CD4-positive, CD25-positive, alpha-beta regulatory T cell (primary cell): ENCODE results near the gene SMCO2. TPM values are rescaled to one million over a fixed set of nuclear protein-coding genes. Genes with fewer than 3 reads are reported as not detected.
A peak's percentile ranks its signal among the peaks of the same experiment; 100 is the strongest.

ENCODE experiments used
- ATAC-seq, 2 donors: fragments of 150-1000 bp; cut with Tn5 transposase; one replicate each; pipeline ENCODE4 v1.10.0; 2021; ENCODE audit warnings: low read depth in 2 of 2, moderate number of reproducible peaks in 2 of 2, moderate library complexity in 1 of 2
- DNase-seq, 3 donors: peaks; one replicate each; pipeline versions ENCODE4 v3.0.0 to v3.0.0-alpha.2; 2012 to 2022; ENCODE audit warnings: mixed read lengths in 1 of 3
- H3K27ac ChIP-seq: one replicate; pipeline ENCODE4 v1.7.0; 2013; ENCODE audit warnings: mild to moderate bottlenecking, low read length; ENCODE audit not compliant: insufficient read depth, poor library complexity, severe bottlenecking
- H3K27me3 ChIP-seq: one replicate; pipeline ENCODE4 v1.7.0; 2013; ENCODE audit warnings: low read length; ENCODE audit not compliant: control insufficient read depth, insufficient read depth
- H3K36me3 ChIP-seq: one replicate; pipeline ENCODE4 v1.7.0; 2013; ENCODE audit warnings: mild to moderate bottlenecking, low read length, moderate library complexity; ENCODE audit not compliant: control insufficient read depth, insufficient read depth
- H3K4me1 ChIP-seq: 2 replicates; pipeline ENCODE4 v1.7.0; 2013; ENCODE audit warnings: mild to moderate bottlenecking, low read length; ENCODE audit not compliant: insufficient read depth, control insufficient read depth, poor library complexity, severe bottlenecking
- H3K4me3 ChIP-seq: one replicate; pipeline ENCODE4 v1.7.0; 2013; ENCODE audit warnings: low read depth, mild to moderate bottlenecking, low read length, moderate library complexity
- H3K9me3 ChIP-seq, 2 experiments: 1 replicate in 1 of 2; 2 replicates in 1 of 2; pipeline ENCODE4 v1.7.0; 2013; ENCODE audit warnings: low read length in 2 of 2, mild to moderate bottlenecking in 1 of 2, moderate library complexity in 1 of 2; ENCODE audit not compliant: control insufficient read depth in 2 of 2
- H3K27ac Mint-ChIP-seq, 3 donors: one replicate each; pipeline ENCODE4 v1.8.0; 2020 to 2022; ENCODE audit warnings: mild to moderate bottlenecking in 3 of 3, mixed read lengths in 3 of 3, moderate library complexity in 2 of 3
- H3K27me3 Mint-ChIP-seq: one replicate; pipeline ENCODE4 v1.8.0; 2022; ENCODE audit warnings: mild to moderate bottlenecking, mixed read lengths
- H3K36me3 Mint-ChIP-seq: one replicate; pipeline ENCODE4 v1.8.0; 2020; ENCODE audit warnings: mixed read lengths
- H3K4me1 Mint-ChIP-seq, 4 donors: one replicate each; pipeline ENCODE4 v1.8.0; 2020 to 2022; ENCODE audit warnings: mixed read lengths in 4 of 4, mild to moderate bottlenecking in 1 of 4
- H3K4me3 Mint-ChIP-seq, 4 donors: one replicate each; pipeline ENCODE4 v1.8.0; 2020 to 2022; ENCODE audit warnings: mild to moderate bottlenecking in 4 of 4, mixed read lengths in 4 of 4, moderate library complexity in 3 of 4
- H3K9me3 Mint-ChIP-seq, 7 donors: one replicate each; pipeline ENCODE4 v1.8.0; 2020 to 2022; ENCODE audit warnings: mixed read lengths in 7 of 7, mild to moderate bottlenecking in 3 of 7, moderate library complexity in 2 of 7
- polyA plus RNA-seq, 4 donors: library from polyadenylated mRNA; unstranded; fragments of 300-500 nt; fragmentation: Illumina TruSeq; gene quantifications; one replicate each; pipeline ENCODE4 v1.2.3, GENCODE V29; 2021
- total RNA-seq: library from RNA; stranded (reverse); gene quantifications from one replicate; pipeline ENCODE4 v1.2.3, GENCODE V29; 2022

The SMCO2 gene
- total and polyA plus RNA-seq, 5 donors from 2014 or later: not detected

DNA sequence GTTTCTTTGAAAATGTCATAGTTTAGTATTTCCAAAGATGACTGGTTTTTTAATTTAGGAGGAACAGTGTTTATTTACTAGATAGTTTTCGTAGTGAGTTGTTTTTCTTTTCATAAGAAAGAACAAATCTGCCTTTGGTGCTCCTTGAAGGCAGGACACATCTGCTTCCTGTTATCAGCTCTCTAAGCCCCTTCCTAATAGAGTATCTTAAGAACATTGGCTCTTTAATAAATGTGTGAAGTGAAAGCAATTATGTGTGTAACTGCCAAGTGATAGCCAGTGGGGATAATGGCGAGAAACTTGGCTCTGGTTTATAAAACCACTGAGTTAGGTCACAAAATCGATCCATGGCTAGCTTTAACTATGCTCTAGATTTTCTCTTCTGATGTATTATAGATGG, 54.0 kb downstream of the SMCO2 start:
- Mint-ChIP-seq H3K4me3 (peak overlapping the region in 1 of 4 donors; percentile 80), H3K27ac (no peak overlapping the region), H3K9me3 (peaks cover 0 to 1% (median 0%) of the 10 kb centered on the region in 7 donors), H3K36me3 (no peaks in the 10 kb centered on the region), H3K27me3 (peaks cover 57% of the 10 kb centered on the region), H3K4me1 (peaks cover 2 to 14% (median 7%) of the 10 kb centered on the region in 4 donors)
- ATAC-seq: no peak
- Histone ChIP-seq H3K9me3 (no peaks in the 10 kb centered on the region), H3K4me3 (no peak overlapping the region), H3K27me3 (peaks cover 12% of the 10 kb centered on the region), H3K27ac (no peak overlapping the region), H3K4me1 (no peaks in the 10 kb centered on the region), H3K36me3 (no peaks in the 10 kb centered on the region)
- DNase-seq: no peak

DNA sequence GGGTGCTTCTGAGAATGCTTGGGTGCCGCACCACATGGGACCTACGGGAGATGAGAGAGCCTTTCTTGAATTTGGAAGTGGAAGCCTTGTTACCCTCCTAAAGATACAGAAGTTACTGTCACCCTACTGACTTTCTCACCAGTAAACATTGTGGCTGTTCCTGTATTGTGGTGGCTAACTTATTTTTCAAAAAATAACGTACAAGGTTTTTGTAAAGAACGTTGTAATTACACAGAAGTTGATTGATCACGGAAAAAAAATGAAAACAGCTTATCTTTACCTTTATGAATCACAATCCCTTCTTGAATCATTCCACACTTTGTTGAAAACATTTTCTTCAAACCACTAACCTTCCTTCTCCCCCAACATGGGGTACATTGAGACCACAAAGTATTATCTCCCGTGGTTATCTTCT, 55.5 kb downstream of the SMCO2 start:
- H3K4me3 Mint-ChIP-seq: no peak overlapping the region
- H3K27ac Mint-ChIP-seq: no peak overlapping the region

DNA sequence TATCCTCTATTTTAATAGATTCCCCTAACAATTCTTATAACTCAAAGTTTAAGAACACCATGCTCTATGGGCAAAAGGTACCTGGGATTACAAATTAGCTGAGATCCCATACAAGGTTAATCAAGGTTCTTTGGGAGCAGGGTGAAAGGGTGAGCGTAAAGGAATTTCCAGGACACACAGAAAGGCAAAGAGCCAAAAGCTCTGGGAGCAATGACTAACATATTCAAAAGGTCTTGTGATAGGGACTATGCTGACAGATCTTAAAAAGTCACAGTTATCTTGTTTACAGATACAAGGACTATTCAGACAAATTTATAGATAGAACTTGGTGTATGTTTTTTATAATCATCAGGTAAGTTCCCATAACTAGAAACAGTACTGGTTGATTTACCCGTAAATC, 58.0 kb downstream of the SMCO2 start:
- Histone ChIP-seq H3K4me3 (no peak overlapping the region), H3K36me3 (no peaks in the 10 kb centered on the region), H3K27ac (no peak overlapping the region), H3K4me1 (no peaks in the 10 kb centered on the region), H3K27me3 (peaks cover 16% of the 10 kb centered on the region), H3K9me3 (no peaks in the 10 kb centered on the region)
- Mint-ChIP-seq H3K9me3 (peaks cover 0 to 8% (median 1%) of the 10 kb centered on the region in 7 donors), H3K36me3 (no peaks in the 10 kb centered on the region), H3K4me1 (peaks cover 0 to 6% (median 3%) of the 10 kb centered on the region in 4 donors), H3K27me3 (peaks cover 57% of the 10 kb centered on the region), H3K27ac (no peak overlapping the region), H3K4me3 (no peak overlapping the region)
- DNase-seq (no peak), ATAC-seq (no peak)

More for the DNA sequence above, 55.5 kb downstream of the SMCO2 start:
- ATAC-seq (no peak), DNase-seq (no peak)
- Mint-ChIP-seq H3K4me1 (peaks cover 2 to 14% (median 7%) of the 10 kb centered on the region in 4 donors), H3K27me3 (peaks cover 56% of the 10 kb centered on the region), H3K9me3 (peaks cover 0 to 8% (median under 1%) of the 10 kb centered on the region in 7 donors), H3K36me3 (no peaks in the 10 kb centered on the region)
- Histone ChIP-seq H3K9me3 (no peaks in the 10 kb centered on the region), H3K36me3 (no peaks in the 10 kb centered on the region), H3K27ac (no peak overlapping the region), H3K27me3 (peaks cover 15% of the 10 kb centered on the region), H3K4me3 (no peak overlapping the region), H3K4me1 (no peaks in the 10 kb centered on the region)

DNA sequence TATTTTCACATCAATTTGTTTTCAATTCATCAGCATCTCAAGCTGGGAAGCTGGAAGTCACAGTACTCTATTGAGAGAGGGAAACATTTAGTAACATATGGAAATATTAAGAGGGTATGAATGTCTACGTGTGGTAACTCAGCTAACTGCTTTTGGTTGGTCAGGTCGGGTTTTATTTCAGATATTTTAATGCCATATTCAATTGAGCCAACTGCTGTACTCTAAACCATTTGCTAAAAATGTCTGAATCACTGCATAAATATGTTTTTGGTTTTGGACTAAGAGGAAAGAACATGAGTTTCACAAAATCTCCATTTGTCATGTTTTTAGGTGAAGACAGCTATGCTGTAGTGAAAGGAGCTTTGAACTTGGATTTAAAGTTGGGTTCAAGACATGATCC, 58.6 kb downstream of the SMCO2 start:
- Mint-ChIP-seq H3K27ac (no peak overlapping the region), H3K9me3 (peaks cover 0 to 8% (median 1%) of the 10 kb centered on the region in 7 donors), H3K27me3 (peaks cover 58% of the 10 kb centered on the region), H3K4me1 (peaks cover 0 to 6% (median 3%) of the 10 kb centered on the region in 4 donors), H3K36me3 (no peaks in the 10 kb centered on the region), H3K4me3 (no peak overlapping the region)
- Histone ChIP-seq H3K9me3 (no peaks in the 10 kb centered on the region), H3K4me1 (no peaks in the 10 kb centered on the region), H3K27me3 (peaks cover 15% of the 10 kb centered on the region), H3K27ac (no peak overlapping the region), H3K4me3 (no peak overlapping the region), H3K36me3 (no peaks in the 10 kb centered on the region)
- DNase-seq: no peak
- ATAC-seq: no peak

DNA sequence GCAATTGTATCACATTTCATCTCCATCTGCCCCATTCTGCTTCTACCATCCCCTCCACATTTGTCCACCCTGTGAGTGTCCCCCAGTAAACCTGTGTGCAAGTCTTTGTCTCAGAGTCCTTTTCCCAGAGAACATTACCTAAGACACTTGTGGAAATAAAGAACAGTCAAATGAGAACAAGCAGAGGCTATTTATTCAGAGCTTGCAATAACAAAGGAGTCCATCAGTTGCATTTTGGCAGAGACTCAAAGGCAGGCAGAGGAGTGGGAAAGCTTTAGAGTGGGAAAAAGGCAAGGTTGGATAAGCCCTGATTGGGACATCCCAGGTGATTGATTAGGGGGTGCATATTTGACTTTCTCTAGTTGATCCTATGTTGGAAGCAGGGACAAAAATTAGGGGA, 59.2 kb downstream of the SMCO2 start:
- no peaks in the 10 kb centered on the region for H3K9me3 ChIP-seq
- no peak for ATAC-seq
- peaks cover 15% of the 10 kb centered on the region for H3K27me3 ChIP-seq
- no peak overlapping the region for H3K4me3 Mint-ChIP-seq
- H3K4me1 ChIP-seq: no peaks in the 10 kb centered on the region
- H3K36me3 Mint-ChIP-seq: no peaks in the 10 kb centered on the region
- peaks cover 0 to 6% (median 3%) of the 10 kb centered on the region in 4 donors for H3K4me1 Mint-ChIP-seq
- no peak for DNase-seq
- H3K27ac ChIP-seq: no peak overlapping the region
- H3K27ac Mint-ChIP-seq: no peak overlapping the region
- no peak overlapping the region for H3K4me3 ChIP-seq
- peaks cover 0 to 8% (median 1%) of the 10 kb centered on the region in 7 donors for H3K9me3 Mint-ChIP-seq
- no peaks in the 10 kb centered on the region for H3K36me3 ChIP-seq
- H3K27me3 Mint-ChIP-seq: peaks cover 54% of the 10 kb centered on the region

DNA sequence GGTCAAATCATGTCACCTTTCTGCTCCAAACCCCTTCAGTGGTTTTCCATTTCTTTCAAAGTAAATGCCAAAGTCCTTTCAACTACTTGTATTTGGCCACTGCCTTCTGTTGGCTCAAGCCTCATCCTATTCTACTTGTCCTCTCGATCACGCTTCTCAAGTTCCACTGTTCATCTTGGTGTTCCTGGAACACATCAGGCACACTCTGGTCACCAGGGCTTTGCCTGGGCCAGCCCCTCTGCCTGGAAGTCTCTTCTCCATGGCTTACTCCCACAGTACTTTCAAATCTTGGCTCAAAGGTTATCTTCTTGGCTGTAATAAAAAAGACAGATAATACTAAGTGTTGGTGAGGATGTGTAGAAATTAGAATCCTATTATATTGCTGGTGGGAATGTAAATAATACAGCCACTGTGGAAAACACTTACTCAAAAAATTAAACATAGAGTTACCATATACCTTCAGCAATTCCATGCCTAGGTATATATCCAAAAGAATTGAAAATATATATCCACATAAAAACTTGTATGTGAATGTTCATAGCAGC, 60.2 kb downstream of the SMCO2 start:
- no peak overlapping the region for H3K27ac ChIP-seq
- DNase-seq (no peak), ATAC-seq (no peak)
- peaks cover 47% of the 10 kb centered on the region for H3K27me3 Mint-ChIP-seq
- peaks cover 0 to 2% (median 2%) of the 10 kb centered on the region in 4 donors for H3K4me1 Mint-ChIP-seq
- H3K36me3 Mint-ChIP-seq: no peaks in the 10 kb centered on the region
- H3K27ac Mint-ChIP-seq: no peak overlapping the region
- H3K4me1 ChIP-seq: no peaks in the 10 kb centered on the region
- no peak overlapping the region for H3K4me3 Mint-ChIP-seq
- H3K36me3 ChIP-seq: no peaks in the 10 kb centered on the region
- H3K9me3 ChIP-seq: no peaks in the 10 kb centered on the region
- H3K4me3 ChIP-seq: no peak overlapping the region
- peaks cover 0 to 8% (median 2%) of the 10 kb centered on the region in 7 donors for H3K9me3 Mint-ChIP-seq
- peaks cover 12% of the 10 kb centered on the region for H3K27me3 ChIP-seq

DNA sequence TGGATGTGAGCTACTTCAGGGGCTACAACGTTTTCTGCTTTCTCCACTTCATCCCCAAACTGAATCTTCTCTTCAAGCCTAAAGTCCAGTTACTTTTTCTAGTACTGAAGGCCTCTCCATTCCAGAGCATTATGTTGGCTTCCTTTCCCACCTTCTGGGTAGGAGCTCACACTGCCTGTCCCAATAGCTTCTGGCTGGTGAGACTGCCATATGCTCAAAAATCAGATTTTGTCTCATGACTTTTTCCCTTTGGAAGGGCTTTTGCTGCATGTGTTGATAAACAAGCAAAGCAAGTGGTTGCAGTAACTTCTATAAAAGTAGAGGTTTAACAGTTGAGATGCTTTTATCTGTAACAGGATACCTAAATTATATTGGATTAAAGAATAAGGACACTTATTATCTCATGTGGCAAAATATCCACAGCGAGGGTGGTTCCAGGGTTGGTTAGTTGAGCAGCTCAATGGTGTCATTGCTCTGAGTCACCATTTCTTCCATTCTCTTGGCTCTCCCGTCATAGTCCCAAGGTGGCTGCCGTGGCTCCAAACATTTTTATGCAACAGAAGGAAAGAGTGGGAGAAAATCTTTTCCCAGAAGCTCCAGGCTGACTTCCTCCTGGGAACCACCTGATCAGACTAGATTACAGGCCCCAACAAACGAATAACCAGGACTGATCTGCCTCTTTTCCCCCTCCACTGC, 62.3 kb downstream of the SMCO2 start:
- DNase-seq (no peak), ATAC-seq (no peak)
- H3K36me3 ChIP-seq: no peaks in the 10 kb centered on the region
- Mint-ChIP-seq H3K36me3 (no peaks in the 10 kb centered on the region), H3K27ac (peak overlapping the region in 1 of 3 donors; percentile 55), H3K4me1 (no peaks in the 10 kb centered on the region), H3K27me3 (peaks cover 44% of the 10 kb centered on the region), H3K4me3 (no peak overlapping the region), H3K9me3 (peaks cover 0 to 8% (median 2%) of the 10 kb centered on the region in 7 donors)
- no peaks in the 10 kb centered on the region for H3K9me3 ChIP-seq
- no peak overlapping the region for H3K4me3 ChIP-seq
- peaks cover 12% of the 10 kb centered on the region for H3K27me3 ChIP-seq
- H3K4me1 ChIP-seq: no peaks in the 10 kb centered on the region
- H3K27ac ChIP-seq: no peak overlapping the region
